Uterus (tissue), 2 donors: ENCODE data around the gene EPHA4.

Experiments
- CTCF ChIP-seq, 4 experiments: fragments of 200-600 bp in 2 of 4; fragments of 450-650 bp in 2 of 4; sonication (generic) in 2 of 4; IDR thresholded peaks; one replicate each; pipeline ENCODE4 v1.5.1; 2016 to 2019; ENCODE audit warnings: antibody characterized with exemption in 4 of 4, mild to moderate bottlenecking in 2 of 4, moderate library complexity in 1 of 4
- POLR2A ChIP-seq, 2 donors: fragments of 450-650 bp; IDR thresholded peaks; one replicate each; pipeline ENCODE4 v1.6.1; 2016; ENCODE audit warnings: antibody characterized with exemption in 2 of 2, mild to moderate bottlenecking in 1 of 2, moderate library complexity in 1 of 2

GRCh38 chr2:221454459-221455105 is 117.5 kb downstream of the EPHA4 start:
- TF ChIP-seq CTCF (IDR thresholded peaks at IDR 0.05) (no peak), POLR2A (IDR thresholded peaks at IDR 0.05) (no peak)
